ENCODE data around the gene IGFALS.

GRCh38 chr16:1831186-1832075, 37.9 kb upstream of the IGFALS start:
- TF ChIP-seq CTCF (IDR thresholded peaks at IDR 0.05; ENCODE audit: borderline replicate concordance, extremely low read depth, low read length, poor library complexity, severe bottlenecking) (no peak), EZH2 (IDR thresholded peaks at IDR 0.05; ENCODE audit: borderline replicate concordance, low read depth, low read length, severe bottlenecking) (no peak)
